GM12865 (cell line): Measurements from ENCODE around the gene TPPP3.

ENCODE experiments used
- DNase-seq: peaks from one replicate; pipeline ENCODE4 v3.0.0; 2010; ENCODE audit warnings: low read depth
- H3K4me3 ChIP-seq: 2 replicates; pipeline ENCODE4 v1.5.1; 2011; ENCODE audit warnings: mild to moderate bottlenecking, low read depth, low read length, control low read depth
- TF ChIP-seq, protein P1 (sequence below): IDR thresholded peaks from 2 replicates; pipeline ENCODE4 v1.5.1; 2011; ENCODE audit warnings: low read length, control low read depth, low read depth, inconsistent platforms; ENCODE audit not compliant: insufficient read depth; ENCODE audit errors: missing control alignments

Gene TPPP3

DNA sequence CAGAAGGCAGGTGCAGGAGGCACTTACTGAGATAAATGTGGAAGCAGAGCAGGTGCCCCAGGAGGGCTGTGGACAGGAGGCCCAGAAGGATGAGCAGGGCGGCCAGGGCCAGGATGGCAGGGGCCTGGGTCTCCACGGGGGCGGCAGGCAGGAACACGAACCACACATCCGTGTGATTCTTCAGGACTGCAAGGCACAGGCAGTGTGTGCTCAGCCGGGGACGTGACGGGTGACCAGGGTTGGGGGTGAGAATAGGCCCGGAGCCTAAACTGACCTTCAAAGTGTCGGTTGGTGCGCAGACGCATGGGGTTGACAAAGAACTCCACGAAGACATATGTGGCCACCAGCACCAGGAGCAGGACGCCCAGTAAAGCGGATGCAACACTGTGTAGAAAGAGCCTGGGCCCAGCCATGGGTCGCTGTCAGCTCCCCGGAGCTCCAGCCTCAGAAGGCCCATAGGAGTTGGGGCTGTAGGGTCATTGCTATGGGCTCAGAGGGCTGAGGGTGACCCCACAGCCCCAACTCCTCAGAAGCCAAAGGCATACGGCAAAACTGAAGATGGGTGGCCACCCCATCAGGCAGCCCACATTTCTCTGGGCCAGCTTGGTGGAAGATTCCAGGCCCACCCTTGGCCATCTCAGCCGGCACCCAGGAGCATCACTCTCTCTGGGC is 5.4 kb upstream of the TPPP3 start:
- TF ChIP-seq, protein P1, sequence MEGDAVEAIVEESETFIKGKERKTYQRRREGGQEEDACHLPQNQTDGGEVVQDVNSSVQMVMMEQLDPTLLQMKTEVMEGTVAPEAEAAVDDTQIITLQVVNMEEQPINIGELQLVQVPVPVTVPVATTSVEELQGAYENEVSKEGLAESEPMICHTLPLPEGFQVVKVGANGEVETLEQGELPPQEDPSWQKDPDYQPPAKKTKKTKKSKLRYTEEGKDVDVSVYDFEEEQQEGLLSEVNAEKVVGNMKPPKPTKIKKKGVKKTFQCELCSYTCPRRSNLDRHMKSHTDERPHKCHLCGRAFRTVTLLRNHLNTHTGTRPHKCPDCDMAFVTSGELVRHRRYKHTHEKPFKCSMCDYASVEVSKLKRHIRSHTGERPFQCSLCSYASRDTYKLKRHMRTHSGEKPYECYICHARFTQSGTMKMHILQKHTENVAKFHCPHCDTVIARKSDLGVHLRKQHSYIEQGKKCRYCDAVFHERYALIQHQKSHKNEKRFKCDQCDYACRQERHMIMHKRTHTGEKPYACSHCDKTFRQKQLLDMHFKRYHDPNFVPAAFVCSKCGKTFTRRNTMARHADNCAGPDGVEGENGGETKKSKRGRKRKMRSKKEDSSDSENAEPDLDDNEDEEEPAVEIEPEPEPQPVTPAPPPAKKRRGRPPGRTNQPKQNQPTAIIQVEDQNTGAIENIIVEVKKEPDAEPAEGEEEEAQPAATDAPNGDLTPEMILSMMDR: no peak
- no peak overlapping the region for H3K4me3 ChIP-seq
- no peak for DNase-seq

- DNase-seq: no peak
- H3K4me3 ChIP-seq: no peak overlapping the region
- TF ChIP-seq, protein P1: no peak
Observed at GRCh38 chr16:67397812-67398545, 4.7 kb upstream of the TPPP3 start.

GRCh38 chr16:67397036-67397801 is 3.9 kb upstream of the TPPP3 start:
- DNase-seq: no peak
- H3K4me3 ChIP-seq: no peak overlapping the region
- TF ChIP-seq, protein P1: no peak

DNA sequence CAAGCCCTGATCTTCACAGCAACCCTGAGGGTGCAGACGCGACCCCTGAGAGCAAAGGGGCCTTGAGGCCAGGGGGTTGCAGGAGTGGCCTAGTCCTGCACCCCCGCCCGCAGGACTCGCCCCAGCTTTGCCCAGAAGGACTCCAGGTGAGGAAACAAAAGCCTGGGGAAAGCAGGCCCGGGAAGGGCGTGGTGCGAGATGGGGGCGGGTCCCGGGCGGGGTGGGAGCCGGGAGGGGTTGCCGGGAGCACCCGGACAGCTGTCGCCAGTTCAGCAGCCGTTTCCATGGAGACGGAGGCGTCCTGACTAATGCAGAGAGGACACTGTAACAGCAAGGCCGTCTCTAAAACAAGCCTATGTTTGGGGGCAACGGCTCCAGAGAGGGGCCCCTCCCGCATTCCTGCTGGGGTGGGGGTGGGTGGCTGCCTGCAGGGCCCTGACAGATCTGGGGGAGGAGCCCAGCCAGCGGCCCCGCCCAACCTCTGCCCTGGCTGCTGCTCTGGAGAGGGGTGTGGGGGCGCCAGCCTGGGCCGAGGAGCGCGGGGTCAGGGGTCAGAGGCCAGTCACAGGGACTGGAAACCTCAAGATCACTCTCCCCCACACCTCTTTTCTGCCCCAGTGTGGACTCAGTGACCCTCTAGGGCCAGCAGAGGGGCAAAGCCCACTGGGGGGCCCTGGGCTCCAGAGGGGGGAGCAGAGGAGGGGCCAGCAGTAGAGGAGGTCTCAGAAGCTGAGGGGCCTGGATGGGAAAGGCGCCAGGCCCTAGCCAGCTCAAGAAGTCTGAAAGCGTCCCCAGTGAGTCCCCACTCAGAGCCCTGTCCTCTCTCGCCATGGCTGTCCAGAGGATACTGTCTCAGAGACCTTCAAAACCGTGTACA is 3.1 kb upstream of the TPPP3 start:
- TF ChIP-seq, protein P1: no peak
- H3K4me3 ChIP-seq: no peak overlapping the region
- DNase-seq: peak; percentile 36

DNA sequence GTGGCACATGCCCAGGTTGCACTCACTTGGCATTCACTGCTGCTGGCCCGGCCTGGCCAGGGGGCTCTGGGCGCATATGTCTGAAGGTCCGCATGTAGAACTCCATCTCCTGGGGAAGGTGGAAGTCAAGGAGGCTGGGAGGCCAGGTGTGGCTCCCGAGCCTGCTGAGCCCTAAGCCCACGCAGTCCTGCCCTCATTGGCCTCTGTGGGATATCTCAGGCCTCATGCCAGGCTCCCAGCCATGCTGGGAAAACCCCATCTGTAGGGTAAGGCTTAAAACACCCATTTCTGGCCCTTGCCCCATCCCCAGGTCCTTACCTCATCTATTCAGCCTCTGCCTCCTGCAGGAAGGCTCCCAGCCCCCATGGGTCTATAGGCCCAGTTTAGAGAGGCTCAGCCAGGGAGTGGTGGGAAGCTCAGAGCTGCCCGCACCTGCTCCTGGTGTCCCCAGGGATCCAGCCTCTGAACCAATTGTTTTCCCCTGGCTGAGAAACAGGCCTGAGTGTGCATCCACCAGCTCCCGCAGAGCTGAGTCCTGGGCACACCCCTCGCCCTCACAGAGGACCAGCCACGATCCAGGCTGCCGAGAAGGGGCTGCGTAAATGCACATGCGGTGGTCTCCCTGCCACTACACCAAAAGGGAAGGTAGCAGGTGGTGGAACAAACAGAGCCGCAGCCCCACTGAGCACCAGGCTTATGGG is 2.3 kb upstream of the TPPP3 start:
- no peak for DNase-seq
- no peak overlapping the region for H3K4me3 ChIP-seq

More for the DNA sequence above, 2.3 kb upstream of the TPPP3 start:
- TF ChIP-seq, protein P1: no peak
